GM12878 (cell line): ENCODE results near the gene PELI1. TPM values are rescaled to one million over a fixed set of nuclear protein-coding genes. Genes with fewer than 3 reads are reported as not detected.

Experiments used
- CEBPZ ChIP-seq: fragments of 150-350 bp; IDR thresholded peaks from 2 replicates; pipeline ENCODE4 v1.6.1; 2016; ENCODE audit warnings: low read depth, low read length
- EED ChIP-seq: sonication (generic); IDR thresholded peaks from 2 replicates; pipeline ENCODE4 v1.6.1; 2016; ENCODE audit warnings: antibody characterized with exemption, low read depth
- EGR1 ChIP-seq, 2 experiments: IDR thresholded peaks; 1 replicate in 1 of 2; 2 replicates in 1 of 2; pipeline ENCODE4 v1.6.1; 2011 to 2012; ENCODE audit warnings: low read depth in 2 of 2, low read length in 2 of 2, borderline replicate concordance in 1 of 2, mild to moderate bottlenecking in 1 of 2, moderate library complexity in 1 of 2
- EP300 ChIP-seq, 2 experiments: fragments of 150-350 bp in 1 of 2; IDR thresholded peaks; 2 replicates each; pipeline ENCODE4 v1.6.1; 2011 to 2012; ENCODE audit warnings: low read depth in 2 of 2, low read length in 2 of 2, borderline replicate concordance in 1 of 2, improper control_type of control experiment in 1 of 2, inconsistent platforms in 1 of 2; ENCODE audit not compliant: control insufficient read depth in 1 of 2
- ESRRA ChIP-seq: IDR thresholded peaks from 2 replicates; pipeline ENCODE4 v1.6.1; 2012; ENCODE audit warnings: mild to moderate bottlenecking, low read length, improper control_type of control experiment
- ETV6 ChIP-seq, 2 experiments: fragments of 450-650 bp in 1 of 2; IDR thresholded peaks in 1 of 2; conservative IDR thresholded peaks in 1 of 2; 2 replicates each; pipeline ENCODE4 v1.6.1; 2014; ENCODE audit warnings: antibody characterized with exemption in 1 of 2, borderline replicate concordance in 1 of 2, low read depth in 1 of 2, mild to moderate bottlenecking in 1 of 2, moderate library complexity in 1 of 2
- HDAC2 ChIP-seq: fragments of 200-600 bp; sonication (generic); IDR thresholded peaks from 2 replicates; pipeline ENCODE4 v1.6.1; 2017
- HSF1 ChIP-seq: fragments of 150-350 bp; IDR thresholded peaks from 2 replicates; pipeline ENCODE4 v1.6.1; 2014; ENCODE audit warnings: mild to moderate bottlenecking, low read depth, low read length
- IKZF2 ChIP-seq, 2 experiments: fragments of 450-650 bp; IDR thresholded peaks; 2 replicates each; pipeline ENCODE4 v1.6.1; 2017; ENCODE audit warnings: mild to moderate bottlenecking in 2 of 2, moderate library complexity in 2 of 2
- JUND ChIP-seq: IDR thresholded peaks from 2 replicates; pipeline ENCODE4 v1.6.1; 2012; ENCODE audit warnings: low read depth, mild to moderate bottlenecking, low read length, improper control_type of control experiment, moderate library complexity
- KLF5 ChIP-seq: fragments of 450-650 bp; IDR thresholded peaks from 2 replicates; pipeline ENCODE4 v1.6.1; 2014; ENCODE audit warnings: mild to moderate bottlenecking; ENCODE audit not compliant: partially characterized antibody
- MTA2 ChIP-seq: fragments of 450-650 bp; IDR thresholded peaks from 2 replicates; pipeline ENCODE4 v1.6.1; 2016; ENCODE audit warnings: low read depth, mild to moderate bottlenecking, moderate library complexity
- MXI1 ChIP-seq: fragments of 150-350 bp; IDR thresholded peaks from 2 replicates; pipeline ENCODE4 v1.6.1; 2011; ENCODE audit warnings: low read depth, mild to moderate bottlenecking, inconsistent platforms, low read length, improper control_type of control experiment
- NFIC ChIP-seq: IDR thresholded peaks from 2 replicates; pipeline ENCODE4 v1.6.1; 2012; ENCODE audit warnings: low read depth, mild to moderate bottlenecking, inconsistent platforms, low read length, moderate library complexity
- NKRF ChIP-seq: fragments of 450-650 bp; conservative IDR thresholded peaks from 2 replicates; pipeline ENCODE4 v1.6.1; 2017; ENCODE audit warnings: mild to moderate bottlenecking, moderate library complexity
- POLR2AphosphoS5 ChIP-seq: IDR thresholded peaks from 2 replicates; pipeline ENCODE4 v1.6.1; 2011; ENCODE audit warnings: mild to moderate bottlenecking, low read length, inconsistent platforms
- POU2F2 ChIP-seq: IDR thresholded peaks from 3 replicates; pipeline ENCODE4 v1.6.1; 2011; ENCODE audit warnings: low read depth, mild to moderate bottlenecking, low read length, borderline replicate concordance
- STAT1 ChIP-seq: fragments of 450-650 bp; conservative IDR thresholded peaks from 2 replicates; pipeline ENCODE4 v1.6.1; 2014; ENCODE audit warnings: antibody characterized with exemption, mild to moderate bottlenecking
- TCF7 ChIP-seq: IDR thresholded peaks from 2 replicates; pipeline ENCODE4 v1.6.1; 2014; ENCODE audit warnings: antibody characterized with exemption, borderline replicate concordance
- USF2 ChIP-seq: IDR thresholded peaks from 2 replicates; pipeline ENCODE4 v1.6.1; 2011; ENCODE audit warnings: low read depth, low read length, improper control_type of control experiment, borderline replicate concordance
- ZNF24 ChIP-seq: fragments of 450-650 bp; IDR thresholded peaks from 2 replicates; pipeline ENCODE4 v1.6.1; 2017; ENCODE audit warnings: antibody characterized with exemption, mild to moderate bottlenecking
- polyA plus RNA-seq, 11 experiments: library from polyadenylated mRNA; depleted of rRNA in 4 of 11; unstranded in 6 of 11; stranded (reverse) in 5 of 11; fragments of >200 nt; fragmentation: Nextera tagmentation in 4 of 11; fragmentation: Illumina TruSeq in 1 of 11; extraction: Ambion mirVana in 4 of 11; extraction: Trizol in 1 of 11; gene quantifications; 1 replicate in 1 of 11; 2 replicates in 10 of 11; pipeline versions ENCODE4 v1.2.1 to v1.2.3, GENCODE V29; 2011 to 2016; ENCODE audit warnings: inconsistent platforms in 2 of 11, missing spikeins in 2 of 11, low read depth in 1 of 11
- total RNA-seq, 4 experiments: library from RNA; depleted of rRNA in 3 of 4; stranded (reverse); fragments of >200 nt in 3 of 4; fragmentation: Illumina TruSeq in 1 of 4; extraction: Trizol in 1 of 4; gene quantifications; 2 replicates each; pipeline versions ENCODE4 v1.2.1 to v1.2.3, GENCODE V29; 2013 to 2021

The PELI1 gene
- total and polyA plus RNA-seq, 10 of the 15 experiments (the other 5 are each of a cell fraction or from before 2014, with no cell fraction given) = 12.1 to 92.0 (median 39.8) TPM

- TF ChIP-seq IKZF2 (IDR thresholded peaks at IDR 0.05) = peak; percentile 80 to 81
- no peak for TF ChIP-seq STAT1
- TF ChIP-seq EED = peak; percentile 17; the same call in 1 of the 2 replicates
- TF ChIP-seq TCF7 = peak; percentile 69; the same call in 1 of the 2 replicates
- TF ChIP-seq EGR1 (IDR thresholded peaks at IDR 0.05; ENCODE audit: borderline replicate concordance in 1 of 2, low read depth in 2 of 2, low read length in 2 of 2) = no peak
- no peak for TF ChIP-seq ZNF24
- TF ChIP-seq POLR2AphosphoS5 = peak; percentile 41; the same call in 1 of the 2 replicates
- no peak for TF ChIP-seq POU2F2
- TF ChIP-seq ETV6 (conservative IDR thresholded peaks at IDR 0.05 in 1 of 2, IDR thresholded peaks at IDR 0.05 in 1 of 2; ENCODE audit: borderline replicate concordance in 1 of 2, low read depth in 1 of 2) = peak in 1 of 2 experiments; percentile 38; a peak in 1 of 4 replicates
- no peak for TF ChIP-seq CEBPZ
- TF ChIP-seq NKRF = no peak
- TF ChIP-seq MTA2 = peak; percentile 67
- TF ChIP-seq USF2 = no peak
- peak; percentile 90 for TF ChIP-seq JUND
- peak; percentile 89 for TF ChIP-seq NFIC
- 0 out of 2 replicates have a peak, but pooled peaks have one; percentile 22 for TF ChIP-seq MXI1
- no peak for TF ChIP-seq ESRRA
- TF ChIP-seq EP300 (IDR thresholded peaks at IDR 0.05; ENCODE audit: borderline replicate concordance in 1 of 2, control insufficient read depth in 1 of 2, low read depth in 2 of 2, low read length in 2 of 2) = peak; percentile 59 to 82; a peak in 3 of 4 replicates
- no peak for TF ChIP-seq KLF5
- no peak for TF ChIP-seq HDAC2
- no peak for TF ChIP-seq HSF1
These were observed 29.9 kb downstream of the PELI1 start (continued) for GRCh38 chr2:64114063-64114911.
